Stimulated activated CD8-positive, alpha-beta memory T cell treated with anti-CD3 and anti-CD28 coated beads, Interleukin-15, amount 100 ng/mL, for 24 hours (primary cell): ENCODE results near the gene GPBP1L1.
"Not testable (repeated sequence)": the region's sequence is repeated elsewhere in the genome, so short reads cannot be mapped to it uniquely, and the experiment has no call there.

ENCODE experiments used
- DNase-seq: peaks from one replicate; pipeline ENCODE4 v3.0.0-alpha.2; 2020; ENCODE audit warnings: low read depth

Gene GPBP1L1

GRCh38 chr1:45640293-45640692 is 46.0 kb downstream of the GPBP1L1 start:
- DNase-seq: no peak

DNA sequence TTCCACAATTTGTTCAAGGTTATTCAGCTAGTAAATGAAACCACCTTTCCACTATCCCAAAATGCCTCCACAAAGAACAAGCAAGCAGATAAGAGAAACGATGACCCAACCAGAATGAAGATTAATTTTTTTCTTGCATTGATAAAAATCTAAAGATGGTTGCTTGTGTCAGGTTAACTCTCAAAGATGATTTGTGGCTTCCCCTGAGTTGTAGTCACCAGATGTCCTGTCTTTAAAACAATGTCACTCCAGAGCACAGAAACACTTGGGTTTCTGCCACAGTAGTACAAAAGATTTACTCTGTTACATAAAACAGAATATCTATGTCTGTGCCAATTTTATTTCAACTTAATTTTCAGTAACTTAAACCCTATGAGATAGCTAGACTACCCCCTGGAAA is 51.1 kb downstream of the GPBP1L1 start:
- no peak for DNase-seq

GRCh38 chr1:45630429-45630828 is 55.9 kb downstream of the GPBP1L1 start:
- no peak for DNase-seq

DNA sequence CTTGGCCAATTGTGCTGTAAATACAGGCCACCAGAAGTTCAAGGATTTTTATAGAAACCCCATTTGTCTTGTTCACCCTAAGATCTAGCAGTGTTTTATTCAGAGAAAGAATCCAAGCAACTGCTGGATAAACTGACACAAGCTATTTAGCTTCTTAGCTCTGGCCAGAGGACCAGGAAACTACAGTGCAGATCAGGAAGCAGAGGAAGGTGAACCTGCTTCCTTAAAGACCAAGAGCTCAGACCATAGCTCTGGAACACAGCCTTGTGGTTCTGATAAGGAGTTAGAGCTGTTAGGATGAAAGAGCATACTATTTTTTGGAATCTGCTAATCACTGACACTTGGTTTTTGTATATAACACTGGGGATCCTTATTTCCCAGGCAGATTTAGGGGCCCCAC is 57.3 kb downstream of the GPBP1L1 start:
- no peak for DNase-seq

DNA sequence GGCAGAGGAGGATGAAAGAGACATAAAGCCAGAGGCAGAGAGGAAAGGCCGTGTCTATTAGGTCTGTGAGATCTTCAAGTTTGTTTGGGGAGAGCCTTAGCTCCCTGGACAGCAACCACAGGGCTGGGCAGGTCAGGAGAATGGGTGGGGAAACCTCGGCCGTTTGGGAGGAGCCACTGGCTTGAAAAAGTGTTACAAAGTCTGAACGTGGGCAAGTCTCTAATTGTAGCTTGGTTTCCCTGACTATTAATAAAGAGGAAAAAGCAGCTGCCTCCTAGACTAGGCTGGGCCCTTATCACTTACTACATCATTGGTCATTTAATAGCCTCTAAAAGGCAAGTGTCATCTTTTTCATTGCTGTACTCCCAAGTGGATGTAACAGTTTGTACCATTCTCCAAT is 62.4 kb downstream of the GPBP1L1 start, which contains the start of gene CCDC17:
Gene CCDC17 (minus strand): TSS at position 83 of the 400 bp plus-strand sequence. CDS start 145 bp downstream, outside the sequence.
- DNase-seq: no peak

DNA sequence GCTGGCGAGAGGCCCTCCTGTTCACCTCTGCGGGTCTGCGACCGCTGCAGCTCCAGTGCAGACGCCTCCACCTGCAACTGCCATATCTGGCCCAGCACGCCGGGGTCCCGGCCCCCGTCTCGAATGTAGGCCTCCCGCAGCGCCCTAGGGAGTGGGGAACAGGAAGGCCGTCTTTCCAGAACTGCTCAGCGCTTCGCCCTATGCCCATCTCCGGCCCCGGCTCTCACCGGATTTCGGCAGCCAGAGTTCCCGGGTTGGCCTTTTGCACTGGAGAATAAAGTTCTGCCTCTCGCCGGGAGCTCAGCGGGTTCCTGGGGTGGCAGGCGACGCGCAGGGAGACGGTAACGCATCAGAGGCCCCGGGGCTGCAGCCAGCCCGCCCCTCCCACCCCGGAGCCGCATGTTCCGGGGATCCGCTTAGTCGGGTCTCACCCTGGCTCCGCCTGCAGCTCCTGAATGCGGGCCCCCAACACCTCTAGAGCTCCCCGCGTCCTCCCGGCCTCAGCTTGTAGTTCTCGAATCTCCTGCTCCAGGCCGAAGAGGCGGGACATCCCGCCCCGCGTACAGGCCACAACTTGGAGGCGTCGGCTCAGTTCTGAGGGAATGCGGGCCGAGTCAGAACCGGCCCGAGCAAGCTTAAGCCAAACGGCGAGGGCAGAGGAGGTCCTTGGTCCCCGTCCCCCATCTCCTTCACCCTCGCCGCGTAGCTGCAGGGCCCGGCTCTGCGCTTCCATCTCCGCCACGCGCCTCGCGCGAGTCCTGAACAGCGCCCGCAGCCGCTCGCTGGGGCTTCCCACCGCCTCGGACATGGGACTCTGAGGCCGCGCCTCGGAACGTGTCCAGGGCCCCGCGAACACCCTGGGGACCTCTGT is 63.6 kb downstream of the GPBP1L1 start:
- no peak for DNase-seq

DNA sequence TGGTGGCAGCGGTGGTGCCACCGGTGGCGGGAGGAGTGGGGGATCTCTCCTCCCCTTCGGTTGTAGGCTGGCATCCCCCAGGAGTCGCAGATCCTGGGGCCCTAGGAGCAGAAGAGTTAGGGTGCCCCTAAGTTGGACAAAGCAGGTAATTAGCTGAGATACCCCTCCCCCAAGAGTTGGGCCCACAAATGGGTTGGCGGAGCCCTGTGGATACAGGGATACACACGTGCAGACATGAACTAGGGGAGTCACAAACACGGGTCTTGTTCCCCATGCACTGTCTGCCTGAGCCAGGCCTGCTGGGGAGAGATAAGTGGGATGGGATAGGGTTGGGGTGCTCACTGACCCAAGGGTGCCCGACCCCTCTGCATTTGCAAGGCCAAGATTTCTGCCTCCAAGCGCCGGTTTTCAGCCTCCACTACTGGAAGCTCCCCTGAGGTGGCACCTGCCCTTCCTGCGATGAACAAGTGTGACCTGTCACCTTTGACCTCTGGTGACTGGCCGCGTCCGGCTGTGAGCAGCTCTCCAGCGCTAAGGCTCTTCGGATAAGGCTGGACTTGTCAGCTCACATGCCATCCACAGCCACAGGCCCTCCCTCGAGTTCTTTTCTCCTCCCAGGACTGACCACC is 64.3 kb downstream of the GPBP1L1 start:
- DNase-seq: no peak

GRCh38 chr1:45621501-45621836 is 64.9 kb downstream of the GPBP1L1 start:
- DNase-seq: no peak

- no peak for DNase-seq
These were observed 65.5 kb downstream of the GPBP1L1 start for GRCh38 chr1:45620588-45621500.

- DNase-seq: no peak
These were observed 67.0 kb downstream of the GPBP1L1 start for GRCh38 chr1:45619149-45619921.

DNA sequence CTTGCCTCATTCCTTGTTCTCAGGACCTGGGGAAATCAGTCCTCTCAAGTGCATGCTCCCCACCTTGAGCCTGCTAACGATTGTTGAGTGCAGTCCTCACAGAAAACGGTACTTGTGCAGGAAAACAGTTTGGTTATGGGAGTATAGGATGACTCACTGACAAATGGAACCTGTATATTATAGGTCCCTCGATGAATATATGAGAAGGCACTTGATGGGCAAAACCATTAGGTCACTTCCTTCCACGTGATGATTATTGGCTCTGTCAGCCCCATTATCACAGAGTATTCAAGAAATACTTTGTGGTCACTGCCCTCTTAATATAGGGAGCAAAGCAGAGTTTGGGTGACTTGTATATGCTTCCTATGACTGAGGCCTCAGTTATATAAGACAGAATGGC is 68.7 kb downstream of the GPBP1L1 start:
- no peak for DNase-seq

DNA sequence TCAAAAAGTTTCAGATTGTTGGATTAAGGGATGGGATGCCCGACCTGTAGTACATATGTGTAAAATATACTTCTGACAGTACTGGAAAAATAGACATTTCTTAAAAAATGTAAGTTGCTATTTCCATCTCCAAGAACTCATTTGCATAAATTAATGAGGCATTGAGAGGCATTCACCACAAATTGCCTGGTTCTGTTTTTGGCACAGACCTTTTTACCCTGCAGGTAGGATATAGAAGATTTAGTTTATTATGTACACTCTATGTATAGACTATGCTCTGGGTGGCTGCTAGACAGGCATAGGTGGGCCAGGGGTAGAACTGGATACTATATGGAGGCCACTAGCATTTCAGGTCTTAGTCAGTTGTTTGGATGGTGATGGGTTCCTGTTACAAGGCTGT is 70.4 kb downstream of the GPBP1L1 start:
- DNase-seq: no peak

- DNase-seq: no peak
These were observed 73.3 kb downstream of the GPBP1L1 start for GRCh38 chr1:45612941-45613579.

DNA sequence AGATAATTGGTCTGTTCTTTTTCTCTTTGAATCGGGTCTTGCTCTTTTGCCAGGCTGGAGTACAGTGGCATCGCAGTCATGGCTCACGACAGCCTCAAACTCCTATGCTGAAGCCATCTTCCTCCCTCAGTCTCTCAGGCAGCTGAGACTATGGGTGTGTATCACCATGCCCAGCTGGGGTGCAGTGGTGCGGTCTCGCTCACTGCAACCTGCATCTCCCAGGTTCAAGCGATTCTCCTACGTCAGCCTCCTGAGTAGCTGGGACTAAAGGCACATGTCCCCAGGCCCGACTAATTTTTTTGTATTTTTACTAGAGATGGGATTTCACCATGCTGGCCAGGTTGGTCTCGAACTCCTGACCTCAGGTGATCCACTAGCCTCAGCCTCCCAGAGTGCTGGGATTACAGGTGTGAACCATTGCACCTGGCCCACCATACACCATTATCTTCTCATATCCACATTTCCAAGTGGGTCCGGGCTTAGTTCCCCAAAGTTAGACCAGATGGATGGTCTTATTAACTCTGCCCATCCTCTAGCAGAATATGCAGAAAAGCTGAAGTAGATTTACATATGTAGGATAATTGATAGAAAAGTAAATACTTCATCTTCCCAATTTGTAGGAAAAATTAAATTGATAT is 75.6 kb downstream of the GPBP1L1 start:
- DNase-seq: no peak

DNA sequence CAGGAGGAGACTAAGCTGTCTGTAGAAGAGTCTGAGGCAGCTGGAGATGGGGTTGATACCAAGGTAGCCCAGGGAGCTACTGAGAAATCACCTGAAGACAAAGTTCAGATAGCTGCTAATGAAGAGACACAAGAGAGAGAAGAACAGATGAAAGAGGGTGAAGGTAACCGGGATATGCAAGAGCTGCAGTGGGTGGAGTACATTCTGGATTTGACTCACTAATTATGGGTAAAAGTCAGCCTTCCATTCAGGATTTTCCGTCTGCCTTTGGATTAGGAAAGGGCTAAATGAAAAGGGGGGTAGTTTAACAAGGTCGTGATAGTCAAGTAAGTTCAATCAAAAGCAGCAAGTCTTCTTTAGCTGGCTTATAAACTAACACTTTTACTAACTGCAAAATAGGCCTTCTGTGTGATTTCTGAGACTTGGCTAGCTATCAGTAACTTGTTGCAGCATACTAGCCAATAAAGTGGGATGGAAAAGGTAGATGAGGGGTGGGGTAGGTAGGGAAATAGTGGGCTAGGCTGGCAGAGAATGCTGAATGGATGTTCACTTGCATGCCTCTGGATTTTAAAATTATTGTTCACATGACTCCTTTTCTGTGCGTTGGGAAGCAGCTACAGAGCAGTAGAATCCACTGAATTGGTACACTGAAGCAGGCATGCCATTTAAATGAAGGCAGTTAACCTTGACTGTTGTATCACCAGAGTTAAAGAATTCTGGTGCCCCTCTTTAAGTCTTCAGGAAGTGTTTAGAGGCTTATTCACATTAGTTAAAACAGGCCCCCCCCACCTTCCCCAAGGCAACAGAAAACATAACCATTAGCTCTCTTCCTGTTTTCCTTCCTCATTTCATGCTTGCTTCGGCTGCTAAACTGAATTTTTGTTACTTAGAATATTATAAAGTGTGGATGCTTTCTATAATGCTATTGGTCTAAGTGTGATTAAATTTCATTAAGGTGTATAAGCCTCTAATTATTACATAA is 77.9 kb downstream of the GPBP1L1 start:
- no peak for DNase-seq

DNA sequence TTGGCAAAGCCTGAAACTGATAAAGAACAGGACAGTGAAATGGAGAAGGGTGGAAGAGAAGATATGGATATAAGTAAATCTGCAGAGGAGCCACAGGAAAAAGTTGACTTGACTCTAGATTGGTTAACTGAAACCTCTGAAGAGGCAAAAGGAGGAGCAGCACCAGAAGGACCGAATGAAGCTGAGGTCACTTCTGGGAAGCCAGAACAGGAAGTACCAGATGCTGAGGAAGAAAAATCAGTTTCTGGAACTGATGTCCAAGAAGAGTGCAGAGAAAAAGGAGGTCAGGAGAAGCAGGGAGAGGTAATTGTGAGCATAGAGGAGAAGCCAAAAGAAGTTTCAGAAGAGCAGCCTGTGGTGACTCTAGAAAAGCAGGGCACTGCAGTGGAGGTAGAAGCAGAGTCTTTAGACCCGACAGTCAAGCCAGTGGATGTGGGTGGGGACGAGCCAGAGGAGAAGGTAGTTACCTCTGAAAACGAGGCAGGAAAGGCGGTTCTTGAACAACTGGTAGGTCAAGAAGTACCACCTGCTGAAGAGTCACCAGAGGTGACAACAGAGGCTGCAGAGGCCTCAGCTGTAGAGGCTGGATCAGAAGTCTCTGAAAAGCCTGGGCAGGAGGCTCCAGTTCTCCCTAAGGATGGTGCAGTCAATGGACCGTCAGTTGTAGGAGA is 78.8 kb downstream of the GPBP1L1 start:
- no peak for DNase-seq

GRCh38 chr1:45604239-45604638 is 82.1 kb downstream of the GPBP1L1 start:
- no peak for DNase-seq

DNA sequence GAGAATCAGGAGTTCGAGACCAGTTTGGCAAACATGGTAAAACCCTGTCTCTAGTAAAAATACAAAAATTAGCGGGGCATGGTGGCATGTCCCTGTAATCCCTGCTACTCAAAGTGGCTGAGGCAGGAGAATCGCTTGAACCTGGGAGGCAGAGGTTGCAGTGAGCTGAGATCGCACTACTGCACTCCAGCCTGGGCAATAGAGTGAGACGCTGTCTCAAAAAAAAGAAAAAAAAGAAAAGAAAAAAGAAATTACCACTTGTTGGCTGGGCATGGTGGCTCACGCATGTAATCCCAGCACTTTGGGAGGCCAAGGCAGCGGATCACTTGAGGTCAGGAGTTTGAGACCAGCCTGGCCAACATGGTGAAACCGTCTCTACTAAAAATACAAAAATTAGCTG is 89.6 kb downstream of the GPBP1L1 start:
- not testable (repeated sequence) for DNase-seq

DNA sequence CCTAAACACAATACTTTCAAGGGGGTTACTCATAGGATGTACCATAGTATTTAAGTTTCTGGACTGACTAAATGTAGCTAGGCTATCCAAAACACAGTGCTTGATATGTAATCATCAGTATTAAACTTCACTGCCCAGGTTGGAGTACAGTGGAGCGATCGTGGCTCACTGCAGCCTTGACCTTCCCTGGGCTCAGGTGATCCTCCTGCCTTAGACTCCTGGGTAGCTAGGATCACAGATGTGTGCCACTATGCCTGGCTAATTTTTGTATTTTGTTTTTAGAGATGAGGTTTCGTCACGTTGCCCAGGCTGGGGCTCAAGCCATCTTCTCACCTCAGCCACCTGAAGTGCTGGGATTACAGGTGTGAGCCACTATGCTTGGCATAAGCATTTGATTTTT is 91.9 kb downstream of the GPBP1L1 start:
- DNase-seq: no peak
